SU-DHL-6 (cell line): Measurements from ENCODE around the gene ATRIP.

Experiments used
- EZH2phosphoT487 ChIP-seq: fragments of 200-600 bp; sonication (generic), shearing (Covaris generic); conservative IDR thresholded peaks from 2 replicates; pipeline ENCODE4 v1.6.1; 2018; ENCODE audit warnings: mild to moderate bottlenecking, antibody characterized with exemption, low read length, moderate library complexity, mixed read lengths
- TF ChIP-seq, protein P1 (sequence below): fragments of 200-600 bp; sonication (generic); IDR thresholded peaks from one replicate; pipeline ENCODE4 v1.5.1; 2017; ENCODE audit warnings: antibody characterized with exemption, mild to moderate bottlenecking, low read length, moderate library complexity; ENCODE audit not compliant: insufficient read depth, poor library complexity, severe bottlenecking

- TF ChIP-seq, protein P1, sequence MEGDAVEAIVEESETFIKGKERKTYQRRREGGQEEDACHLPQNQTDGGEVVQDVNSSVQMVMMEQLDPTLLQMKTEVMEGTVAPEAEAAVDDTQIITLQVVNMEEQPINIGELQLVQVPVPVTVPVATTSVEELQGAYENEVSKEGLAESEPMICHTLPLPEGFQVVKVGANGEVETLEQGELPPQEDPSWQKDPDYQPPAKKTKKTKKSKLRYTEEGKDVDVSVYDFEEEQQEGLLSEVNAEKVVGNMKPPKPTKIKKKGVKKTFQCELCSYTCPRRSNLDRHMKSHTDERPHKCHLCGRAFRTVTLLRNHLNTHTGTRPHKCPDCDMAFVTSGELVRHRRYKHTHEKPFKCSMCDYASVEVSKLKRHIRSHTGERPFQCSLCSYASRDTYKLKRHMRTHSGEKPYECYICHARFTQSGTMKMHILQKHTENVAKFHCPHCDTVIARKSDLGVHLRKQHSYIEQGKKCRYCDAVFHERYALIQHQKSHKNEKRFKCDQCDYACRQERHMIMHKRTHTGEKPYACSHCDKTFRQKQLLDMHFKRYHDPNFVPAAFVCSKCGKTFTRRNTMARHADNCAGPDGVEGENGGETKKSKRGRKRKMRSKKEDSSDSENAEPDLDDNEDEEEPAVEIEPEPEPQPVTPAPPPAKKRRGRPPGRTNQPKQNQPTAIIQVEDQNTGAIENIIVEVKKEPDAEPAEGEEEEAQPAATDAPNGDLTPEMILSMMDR, result no peak
- TF ChIP-seq EZH2phosphoT487, result no peak
Measured at GRCh38 chr3:48419149-48419548, 27.4 kb upstream of the ATRIP start.
